GM04504 (cell line): ENCODE data around the gene C16orf96.
"Not testable (repeated sequence)": the region's sequence is repeated elsewhere in the genome, so short reads cannot be mapped to it uniquely, and the experiment has no call there.

Source experiments
- DNase-seq: peaks from one replicate; pipeline ENCODE4 v3.0.0-alpha.2; 2012; ENCODE audit warnings: low read depth

The C16orf96 gene

DNA sequence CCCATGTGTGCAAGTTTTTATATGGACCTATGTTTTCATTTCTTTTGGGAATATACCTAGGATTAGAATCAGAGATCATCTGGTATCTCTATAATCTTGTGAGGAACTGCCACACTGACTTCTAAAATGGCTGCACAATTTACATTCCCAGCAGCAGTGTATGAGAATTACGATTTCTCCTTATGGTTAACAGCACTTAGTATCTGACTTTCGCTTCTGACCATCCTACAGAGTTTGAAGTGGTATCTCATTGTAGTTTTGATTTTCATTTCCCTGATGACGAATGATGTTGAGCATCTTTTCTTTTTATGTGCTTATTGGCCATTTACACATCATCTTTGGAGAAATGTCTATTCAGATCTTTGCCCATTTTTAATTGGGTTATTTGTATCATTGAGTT is 10.0 kb downstream of the C16orf96 start:
- no peak for DNase-seq

DNA sequence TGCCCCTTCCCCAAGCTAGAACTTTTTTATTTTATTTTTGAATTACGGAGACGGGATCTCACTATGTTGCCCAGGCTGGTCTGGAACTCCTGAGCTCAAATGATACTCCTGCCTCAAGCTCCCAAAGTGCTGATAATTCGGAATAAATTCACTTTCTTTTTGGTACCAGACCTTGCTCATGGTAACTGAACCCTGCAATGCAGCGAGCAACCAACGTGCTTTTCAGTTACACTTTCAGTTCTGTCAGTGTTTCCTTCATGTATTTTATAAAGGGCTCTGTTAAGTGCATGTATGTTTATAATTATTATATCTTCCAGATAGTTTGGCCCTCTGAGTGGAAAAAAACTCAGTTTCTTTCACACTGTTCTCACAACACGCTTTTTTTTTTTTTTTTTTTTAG is 13.9 kb downstream of the C16orf96 start:
- no peak for DNase-seq

DNA sequence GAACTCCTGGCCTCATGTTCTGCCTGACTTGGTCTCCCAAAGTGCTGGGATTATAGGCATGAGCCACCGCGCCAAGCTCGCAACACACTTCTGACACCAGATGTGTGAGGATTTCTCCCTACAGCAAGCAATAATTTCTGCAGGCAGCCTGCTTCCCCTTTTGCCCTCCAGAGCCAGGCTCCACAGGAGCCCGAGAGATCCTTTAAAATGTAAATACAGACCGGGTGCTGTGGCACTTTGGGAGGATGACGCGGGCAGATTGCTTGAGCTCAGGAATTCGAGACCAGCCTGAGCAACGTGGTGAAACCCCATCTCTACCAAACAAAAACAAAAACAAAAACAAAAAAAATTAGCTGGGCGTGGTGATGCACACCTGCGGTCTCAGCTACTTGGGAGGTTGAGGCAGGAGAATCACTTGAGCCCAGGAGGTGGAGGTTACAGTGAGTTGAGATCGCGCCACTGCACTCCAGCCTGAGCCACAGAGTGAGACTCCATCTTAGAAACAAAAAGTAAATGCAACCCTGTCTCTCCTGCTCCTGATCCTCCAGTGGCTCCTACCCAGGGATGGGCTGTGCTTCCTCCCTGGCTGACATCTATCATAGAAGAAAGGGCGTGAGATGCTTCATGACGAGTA is 14.7 kb downstream of the C16orf96 start:
- DNase-seq: no peak

DNA sequence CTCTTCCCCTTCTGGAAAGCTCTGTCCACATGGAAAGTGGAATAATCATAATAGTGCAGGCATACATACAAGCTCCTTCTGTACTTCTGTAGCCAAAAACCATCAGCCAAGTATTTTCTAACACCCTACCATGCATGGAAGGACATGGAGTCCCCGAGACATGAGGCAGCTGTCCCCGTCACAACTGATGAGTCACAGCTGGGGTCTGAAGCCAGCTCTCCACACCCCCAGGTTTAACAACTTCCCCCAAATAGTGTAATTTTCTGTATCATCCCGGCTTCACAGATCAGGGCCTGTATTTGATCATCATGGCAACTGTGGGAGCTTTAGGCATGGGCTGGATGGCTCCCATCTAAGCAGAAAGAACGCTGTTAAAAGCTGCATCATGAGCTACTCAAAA is 16.6 kb downstream of the C16orf96 start:
- no peak for DNase-seq

DNA sequence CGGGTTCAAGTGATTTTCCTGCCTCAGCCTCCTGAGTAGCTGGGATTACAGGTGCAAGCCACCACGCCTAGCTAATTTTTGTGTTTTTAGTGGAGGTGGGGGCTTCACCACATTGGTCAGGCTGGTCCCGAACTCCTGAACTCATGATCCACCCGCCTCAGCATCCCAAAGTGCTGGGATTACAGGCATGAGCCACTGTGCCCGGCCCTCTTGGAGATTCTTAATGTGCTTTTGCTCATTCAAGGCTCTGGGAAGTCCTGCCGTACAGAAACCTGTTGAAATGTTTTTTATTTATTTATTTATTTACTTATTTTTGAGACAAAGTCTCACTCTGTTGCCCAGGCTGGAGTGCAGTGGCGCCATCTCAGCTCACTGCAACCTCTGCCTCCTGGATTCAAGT is 17.8 kb downstream of the C16orf96 start:
- DNase-seq: not testable (repeated sequence)

DNA sequence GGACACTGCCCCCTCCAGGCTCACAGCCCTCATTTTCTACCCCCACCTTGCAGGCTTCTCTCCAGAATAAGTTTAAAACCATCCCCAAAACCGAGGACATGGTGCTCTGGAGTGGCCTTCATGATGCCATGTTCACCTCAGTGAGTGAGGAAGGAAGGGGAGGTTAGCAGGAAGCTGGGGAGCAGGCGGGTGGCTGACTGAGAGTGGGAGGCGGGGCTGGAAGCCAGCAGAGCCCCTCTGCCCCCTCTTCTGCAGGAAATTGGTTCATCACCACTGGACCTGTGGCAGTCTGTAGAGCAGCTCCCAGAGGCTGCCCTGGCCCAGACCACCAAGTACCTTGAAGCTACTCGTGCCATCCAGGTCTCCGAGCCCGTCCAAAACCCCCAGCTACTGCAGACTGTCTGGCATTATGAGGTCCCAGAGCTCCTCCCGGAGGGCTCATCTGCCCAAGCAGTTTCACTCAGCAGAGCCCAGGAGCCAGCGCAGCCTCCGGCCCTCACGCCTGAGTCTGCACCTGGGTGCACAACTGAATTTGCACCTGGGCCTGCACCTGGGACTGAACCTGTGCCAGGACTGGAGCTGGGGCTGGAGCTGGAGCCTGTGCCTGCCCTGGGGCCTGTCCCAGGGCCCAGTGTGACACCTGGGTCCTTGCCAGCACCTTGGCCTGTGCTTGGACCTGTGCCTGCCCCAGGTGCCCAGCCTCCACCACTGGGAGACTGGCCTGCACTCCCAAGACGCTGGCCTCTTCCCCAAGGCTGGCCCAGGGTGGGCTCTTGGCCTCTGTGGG is 19.0 kb downstream of the C16orf96 start:
- DNase-seq: no peak

DNA sequence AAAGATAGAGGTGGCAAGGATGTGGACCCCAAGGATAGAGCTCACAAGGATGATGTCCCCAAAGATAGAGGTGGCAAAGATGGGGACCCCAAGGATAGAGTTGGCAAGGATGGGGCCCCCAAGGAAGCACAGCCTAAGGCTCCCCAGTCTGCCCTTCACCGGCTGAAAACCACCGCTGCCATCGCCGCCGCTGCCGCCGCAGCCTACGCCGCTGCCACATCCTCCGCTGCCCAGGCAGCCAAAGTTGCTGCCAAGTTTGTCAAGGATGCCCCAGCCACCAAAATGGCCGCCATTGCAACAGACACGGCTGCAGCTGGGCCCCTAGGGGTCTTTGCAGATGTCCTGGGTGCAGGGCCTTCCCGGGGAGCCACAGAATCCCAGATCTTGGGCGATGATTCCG is 19.9 kb downstream of the C16orf96 start:
- DNase-seq: no peak

DNA sequence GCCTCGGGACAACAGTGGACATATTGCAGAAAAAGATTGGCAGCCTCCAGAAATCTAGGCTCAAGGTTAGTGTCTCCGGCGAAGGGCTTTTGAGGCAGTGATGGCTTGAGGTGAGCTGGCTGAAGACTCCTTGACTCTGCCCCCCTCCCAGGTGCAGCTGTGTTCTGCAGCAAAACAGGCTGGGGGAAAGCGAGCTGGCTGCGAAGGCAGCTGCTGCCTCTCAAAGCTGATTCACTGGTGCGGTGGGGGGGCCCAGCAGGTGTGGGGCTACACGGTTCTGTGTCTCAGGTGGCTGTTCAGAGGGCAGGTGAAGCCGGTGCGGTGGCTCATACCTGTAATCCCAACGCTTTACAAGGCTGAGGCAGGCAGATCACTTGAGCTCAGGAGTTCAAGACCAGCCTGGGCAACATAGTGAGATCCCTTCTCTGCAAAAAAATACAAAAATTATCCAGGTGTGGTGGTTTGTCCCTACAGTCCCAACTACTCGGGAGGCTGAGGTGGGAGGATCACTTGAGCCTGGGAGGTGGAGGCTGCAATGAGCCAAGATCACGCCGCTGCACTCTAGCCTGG is 22.9 kb downstream of the C16orf96 start:
- no peak for DNase-seq

DNA sequence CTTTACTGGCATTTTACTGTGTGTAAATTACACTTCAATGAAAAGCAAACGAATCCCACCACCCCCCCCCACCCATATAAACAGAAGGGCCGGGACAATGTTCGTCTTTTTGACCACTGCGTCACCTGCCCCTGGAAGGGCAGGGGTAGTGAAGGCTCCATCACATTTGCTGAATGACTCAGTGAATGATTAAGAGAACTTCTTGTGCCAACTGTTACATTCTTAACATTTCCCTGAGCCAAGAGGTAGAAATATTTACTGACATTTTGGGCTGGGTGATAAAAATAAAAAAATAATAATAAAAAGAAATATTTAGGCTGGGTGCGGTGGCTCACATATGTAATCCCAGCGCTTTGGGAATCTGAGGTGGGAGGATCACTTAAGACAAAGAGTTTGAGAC is 24.1 kb downstream of the C16orf96 start:
- no peak for DNase-seq

DNA sequence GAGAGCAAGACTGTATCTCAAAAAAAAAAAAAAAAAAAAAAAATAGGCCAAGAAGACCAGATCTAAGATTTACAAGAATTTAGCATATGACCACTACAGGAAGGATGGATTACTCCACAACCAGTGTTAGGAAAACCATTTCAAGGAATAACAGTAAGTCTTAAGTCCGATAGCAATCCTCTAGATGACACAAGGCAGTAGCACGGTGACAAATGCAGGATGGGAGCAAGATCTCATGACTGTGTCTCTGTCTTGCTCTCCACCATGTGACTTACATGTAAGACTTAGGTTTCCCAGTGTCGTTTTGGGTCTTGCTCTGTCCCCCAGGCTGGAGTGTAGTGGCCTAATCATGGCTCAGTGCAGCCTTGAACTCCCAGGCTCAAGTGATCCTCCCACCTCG is 27.8 kb downstream of the C16orf96 start:
- DNase-seq: no peak

DNA sequence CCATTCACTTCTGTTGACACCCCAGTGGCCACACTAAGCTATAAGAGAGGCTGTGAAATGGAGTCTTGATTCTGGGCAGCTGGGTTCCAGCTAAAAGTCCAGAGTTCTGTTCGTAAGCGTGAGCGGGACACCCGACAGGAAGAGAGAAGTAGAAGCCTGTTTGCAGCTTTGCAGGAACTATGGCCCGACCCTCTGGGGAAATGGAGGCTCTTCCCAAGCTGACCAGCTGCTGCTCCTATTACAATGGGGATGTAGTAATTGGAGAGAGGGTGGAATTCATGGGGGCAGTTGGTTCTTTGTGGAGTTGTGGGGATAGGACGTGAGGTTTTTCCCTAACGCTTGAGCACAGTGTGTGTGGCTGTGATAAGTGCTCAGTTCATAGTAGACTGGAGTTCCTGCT is 30.2 kb downstream of the C16orf96 start:
- no peak for DNase-seq

DNA sequence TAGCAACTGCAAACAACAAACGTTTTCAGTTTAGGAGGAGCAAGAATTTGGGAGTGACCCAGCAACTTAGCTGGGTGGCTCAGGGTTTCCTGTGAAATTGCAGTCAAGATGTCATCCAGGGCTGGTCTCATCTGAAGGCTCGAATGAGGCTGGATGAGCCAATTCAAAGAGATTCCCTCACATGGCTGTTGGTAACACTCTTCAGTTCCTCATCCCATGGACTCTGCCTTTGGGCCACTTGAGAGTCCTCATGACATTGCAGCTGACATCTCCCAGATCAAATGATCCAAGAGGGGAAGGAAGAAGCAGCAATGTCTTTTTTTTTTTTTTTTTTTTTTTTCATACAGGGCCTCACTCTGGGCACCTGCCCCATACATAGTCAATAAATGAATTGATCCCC is 32.2 kb downstream of the C16orf96 start:
- DNase-seq: no peak

DNA sequence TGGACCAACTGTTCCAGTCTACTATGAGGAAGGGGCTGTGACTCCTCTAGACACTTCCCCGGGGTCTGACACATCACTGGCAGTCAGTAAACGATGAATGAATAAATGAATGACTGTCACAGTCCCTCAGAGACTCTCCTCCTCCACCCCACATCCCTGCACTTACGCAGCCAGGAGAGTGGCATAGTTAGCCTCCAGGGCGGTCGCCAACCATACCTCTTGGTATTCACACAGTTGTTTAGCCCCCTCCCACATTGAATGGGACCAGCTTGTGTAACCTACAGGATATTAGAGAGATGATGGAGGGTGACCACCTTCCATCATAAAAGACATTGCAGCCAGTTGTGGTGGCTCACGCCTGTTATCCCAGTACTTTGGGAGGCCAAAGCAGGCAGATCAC is 32.8 kb downstream of the C16orf96 start:
- no peak for DNase-seq

DNA sequence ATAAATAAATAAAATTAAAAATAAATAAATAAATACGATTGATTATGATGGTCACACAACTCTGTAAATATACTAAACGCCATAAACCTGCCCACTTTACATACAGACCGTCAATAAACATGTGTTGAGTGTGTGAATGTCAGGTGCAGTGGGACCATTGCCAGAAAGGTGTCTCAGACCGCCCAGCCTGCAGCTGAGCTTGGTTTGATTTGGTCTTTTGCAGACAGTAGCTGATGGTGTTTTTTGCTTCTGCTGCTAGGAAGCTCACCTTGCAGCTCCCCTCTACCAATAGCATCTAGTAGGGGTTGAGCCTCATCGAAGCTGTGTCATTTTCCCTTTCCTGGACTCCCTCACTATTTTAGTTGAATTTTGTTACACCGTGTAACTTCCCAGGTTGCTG is 35.1 kb downstream of the C16orf96 start:
- no peak for DNase-seq

DNA sequence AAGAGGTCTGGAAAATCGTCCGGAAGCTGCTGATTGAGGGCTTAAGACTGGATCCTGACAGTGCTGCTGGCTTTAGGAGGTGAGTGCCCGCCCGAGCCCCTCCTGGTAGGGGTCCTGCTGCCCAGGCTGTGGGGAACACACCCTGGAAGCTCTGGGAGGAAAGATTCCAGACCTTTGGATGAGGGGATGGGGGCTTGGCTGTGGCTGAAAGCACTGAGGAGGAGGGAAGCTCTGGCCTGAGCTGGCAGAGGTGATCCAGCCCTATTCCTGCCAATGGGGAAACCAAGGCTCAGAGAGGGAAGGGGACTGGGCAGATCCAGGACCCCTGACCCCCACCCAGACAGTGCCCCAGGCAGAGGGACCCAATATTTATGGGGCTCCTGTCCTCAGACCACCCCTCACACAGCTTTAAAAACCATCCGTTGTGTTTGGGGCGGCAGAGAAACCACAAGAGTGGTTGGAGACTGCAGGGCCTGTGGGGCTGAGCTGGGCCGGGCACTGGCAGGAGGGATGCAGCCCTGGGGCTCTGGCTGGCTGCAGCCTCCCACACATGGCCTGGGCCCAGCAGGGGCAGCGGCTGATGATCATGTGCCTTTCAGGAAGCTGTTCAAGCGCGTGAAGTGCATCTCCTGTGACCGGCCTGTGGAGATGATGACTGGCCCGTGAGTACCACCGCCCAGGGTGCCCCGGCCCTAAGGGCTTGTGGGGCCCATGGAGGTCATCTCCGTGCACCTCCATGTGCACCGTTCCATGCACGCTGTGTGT is 35.7 kb downstream of the C16orf96 start:
- DNase-seq: no peak

DNA sequence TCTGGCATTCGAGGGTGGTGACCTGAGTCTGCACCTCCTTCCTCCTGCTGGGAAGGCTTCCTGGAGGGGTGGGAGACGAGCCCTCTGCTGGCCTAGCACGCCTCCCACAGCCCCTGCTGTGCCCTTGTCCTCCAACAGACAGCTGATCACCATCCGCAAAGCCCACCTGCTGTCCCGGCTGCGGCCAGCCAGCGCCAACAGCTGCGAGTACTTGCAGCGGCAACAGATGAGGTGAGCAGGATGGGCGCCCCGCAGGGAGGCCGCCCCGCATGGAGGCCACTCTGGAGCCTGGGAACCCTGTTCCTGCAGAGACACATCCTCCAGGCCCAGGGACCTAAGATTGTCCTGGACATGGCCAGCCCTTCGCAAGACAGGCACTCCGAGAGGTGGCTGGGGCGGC is 36.9 kb downstream of the C16orf96 start:
- no peak for DNase-seq

DNA sequence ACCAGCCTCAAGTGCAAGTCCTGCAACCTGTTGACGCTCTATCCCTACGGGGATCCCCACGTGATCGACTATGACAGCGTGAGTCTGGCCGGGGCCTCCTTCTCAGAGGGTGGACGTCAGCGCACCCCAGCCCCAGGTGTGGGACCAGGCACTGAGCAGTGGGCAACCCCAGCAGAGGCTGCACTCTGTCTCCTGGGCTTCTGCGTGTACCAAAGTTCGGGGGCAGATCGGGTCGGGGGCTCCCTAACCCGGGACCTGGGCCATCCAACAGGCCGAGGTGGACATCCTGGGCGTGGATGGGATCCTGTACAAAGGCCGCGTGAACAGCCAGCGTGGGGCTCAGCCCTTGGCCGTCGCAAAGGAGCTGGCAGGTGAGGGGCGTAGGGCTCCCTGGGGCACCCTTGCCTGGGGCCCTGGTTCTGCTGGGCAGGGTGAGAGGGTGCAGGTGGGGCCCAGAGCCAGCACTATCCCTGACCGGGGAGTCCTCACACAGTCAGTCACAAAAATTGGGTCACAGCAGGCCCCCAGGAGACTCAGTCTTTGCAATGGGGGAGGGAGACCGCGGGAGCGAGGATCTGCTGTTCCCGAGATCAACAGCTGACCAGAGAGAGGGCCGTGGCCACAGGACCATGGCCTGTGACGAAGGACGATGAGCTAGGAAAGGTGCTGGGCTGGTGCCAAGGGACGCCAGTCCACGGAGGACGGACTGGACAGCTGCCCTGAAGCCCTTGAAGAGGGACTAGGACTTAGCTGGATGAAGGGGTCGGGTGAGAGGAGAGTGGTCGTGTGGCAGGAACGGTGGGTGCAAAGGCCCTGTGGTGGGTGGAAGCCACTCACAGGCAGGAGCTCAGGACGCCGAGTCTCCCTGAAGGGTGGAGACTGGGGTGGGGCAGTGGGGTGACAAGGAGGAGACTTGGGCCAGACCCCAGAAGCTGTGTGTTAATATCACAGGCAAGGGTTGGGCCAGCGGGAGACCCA is 38.6 kb downstream of the C16orf96 start:
- DNase-seq: no peak

DNA sequence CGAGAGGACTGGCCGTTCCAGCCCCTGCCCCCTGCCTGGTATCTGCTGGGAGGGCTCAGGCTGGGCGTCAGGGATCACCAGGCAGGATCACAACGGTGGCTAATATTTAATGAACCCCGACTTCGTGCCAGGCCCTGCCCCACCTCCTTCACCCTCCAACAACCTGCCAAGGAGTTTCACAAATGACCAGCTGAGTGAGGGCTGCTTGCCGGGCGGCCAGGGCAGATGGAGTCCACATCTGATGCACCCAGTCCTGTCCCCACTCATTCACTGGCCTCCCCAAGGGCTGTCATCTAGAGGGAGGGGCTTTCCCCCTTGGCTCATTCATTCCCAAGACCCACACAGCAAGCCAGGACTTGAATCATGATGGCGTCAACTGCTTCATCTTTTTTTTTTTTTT is 41.0 kb downstream of the C16orf96 start:
- no peak for DNase-seq

DNA sequence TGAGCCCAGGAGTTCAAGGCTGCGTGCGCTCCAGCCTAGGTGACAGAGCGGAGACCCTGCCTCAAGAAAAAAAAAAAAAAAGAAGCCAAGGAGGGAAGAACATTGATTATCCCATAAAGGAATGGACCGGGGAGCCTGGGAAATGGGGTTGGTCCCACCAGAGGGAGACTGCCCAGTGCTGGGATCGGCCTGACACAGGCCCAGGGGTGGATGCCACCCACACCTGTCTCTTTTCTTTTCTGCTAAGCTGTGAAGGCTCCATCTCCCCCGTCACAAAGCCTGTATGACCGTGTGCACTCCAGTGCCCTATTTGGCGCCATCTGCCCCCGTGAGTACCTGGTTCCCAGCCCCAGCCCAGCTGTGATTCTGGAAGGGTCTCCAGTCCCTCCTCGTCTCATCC is 42.9 kb downstream of the C16orf96 start:
- no peak for DNase-seq

DNA sequence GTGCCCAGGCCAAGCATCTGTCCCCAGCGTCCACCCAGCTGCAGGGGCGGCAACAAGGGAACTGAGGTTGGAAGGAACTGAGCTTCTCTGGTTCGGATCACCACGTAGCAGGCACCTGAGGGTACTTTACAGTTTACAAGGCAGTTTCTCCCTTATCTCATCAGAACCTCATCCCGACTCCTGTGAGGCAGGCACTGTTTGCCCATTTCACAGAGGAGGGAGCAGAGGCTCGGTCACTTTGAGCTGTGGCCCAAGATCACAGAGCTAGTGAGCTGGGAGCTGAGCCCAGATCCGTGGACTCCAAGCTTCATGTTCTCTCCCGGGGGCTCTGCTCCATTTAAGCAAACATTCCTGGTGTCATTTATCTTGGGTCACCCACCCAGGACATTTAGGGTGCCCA is 43.4 kb downstream of the C16orf96 start:
- no peak for DNase-seq

DNA sequence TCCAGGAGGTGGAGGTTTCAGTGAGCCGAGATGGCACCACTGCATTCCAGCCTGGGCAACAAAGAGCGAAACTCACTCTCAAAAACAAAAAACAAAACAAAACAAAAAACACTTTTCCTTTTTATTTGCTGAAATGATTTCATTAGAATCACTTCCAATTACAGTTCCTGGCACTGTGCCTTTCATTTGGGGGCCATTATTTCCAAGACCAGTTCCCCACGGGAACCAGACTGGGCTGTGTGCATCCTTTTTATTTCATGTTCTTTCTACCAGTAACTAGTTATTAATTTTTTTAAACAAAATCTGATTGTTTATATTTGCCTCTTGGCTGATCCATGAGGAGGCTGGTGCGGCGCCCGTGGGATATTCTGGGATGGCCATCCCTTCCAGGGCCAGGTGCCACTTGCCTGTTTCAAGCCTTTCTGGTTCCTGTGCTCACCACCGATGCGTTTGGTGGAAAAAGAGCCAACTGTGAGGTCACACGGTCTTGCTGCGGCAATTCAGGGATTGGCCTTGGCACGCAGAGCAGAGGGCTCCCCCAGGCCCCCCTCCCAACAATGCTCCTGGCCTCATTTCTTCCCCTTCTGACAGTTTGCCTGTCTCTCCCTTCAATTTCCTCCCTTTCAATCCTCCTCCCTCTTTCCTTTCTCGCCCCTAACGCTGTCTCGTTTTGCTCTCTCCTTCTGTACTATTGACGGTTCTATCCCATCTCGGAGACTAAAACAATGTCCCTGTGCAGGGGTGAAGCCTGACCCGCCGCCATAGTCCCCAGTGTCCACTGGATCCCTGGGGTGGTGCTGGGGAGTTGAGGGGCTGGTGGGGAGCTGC is 45.1 kb downstream of the C16orf96 start:
- no peak for DNase-seq
